ENCODE data around the gene TMPO.
A peak's percentile ranks its signal among the peaks of the same experiment; 100 is the strongest.
"Not testable (repeated sequence)": the region's sequence is repeated elsewhere in the genome, so short reads cannot be mapped to it uniquely, and the experiment has no call there.

TMPO gene

DNA sequence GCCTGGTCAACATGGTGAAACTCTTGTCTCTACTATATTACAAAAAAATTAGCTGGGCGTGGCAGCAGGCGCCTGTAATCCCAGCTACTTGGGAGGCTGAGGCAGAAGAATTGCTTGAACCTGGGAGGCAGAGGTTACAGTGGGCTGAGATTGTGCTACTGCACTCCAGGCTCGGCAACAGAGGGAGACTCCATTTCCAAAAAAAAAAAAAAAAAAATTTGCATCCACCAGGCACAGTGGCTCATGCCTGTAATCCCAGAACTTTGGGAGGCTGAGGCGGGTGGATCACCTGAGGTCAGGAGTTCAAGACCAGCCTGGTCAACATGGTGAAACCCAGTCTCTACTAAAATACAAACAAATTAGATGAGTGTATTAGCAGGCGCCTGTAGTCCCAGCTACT is 3.6 kb upstream of the TMPO start:
- not testable (repeated sequence) for DNase-seq

DNA sequence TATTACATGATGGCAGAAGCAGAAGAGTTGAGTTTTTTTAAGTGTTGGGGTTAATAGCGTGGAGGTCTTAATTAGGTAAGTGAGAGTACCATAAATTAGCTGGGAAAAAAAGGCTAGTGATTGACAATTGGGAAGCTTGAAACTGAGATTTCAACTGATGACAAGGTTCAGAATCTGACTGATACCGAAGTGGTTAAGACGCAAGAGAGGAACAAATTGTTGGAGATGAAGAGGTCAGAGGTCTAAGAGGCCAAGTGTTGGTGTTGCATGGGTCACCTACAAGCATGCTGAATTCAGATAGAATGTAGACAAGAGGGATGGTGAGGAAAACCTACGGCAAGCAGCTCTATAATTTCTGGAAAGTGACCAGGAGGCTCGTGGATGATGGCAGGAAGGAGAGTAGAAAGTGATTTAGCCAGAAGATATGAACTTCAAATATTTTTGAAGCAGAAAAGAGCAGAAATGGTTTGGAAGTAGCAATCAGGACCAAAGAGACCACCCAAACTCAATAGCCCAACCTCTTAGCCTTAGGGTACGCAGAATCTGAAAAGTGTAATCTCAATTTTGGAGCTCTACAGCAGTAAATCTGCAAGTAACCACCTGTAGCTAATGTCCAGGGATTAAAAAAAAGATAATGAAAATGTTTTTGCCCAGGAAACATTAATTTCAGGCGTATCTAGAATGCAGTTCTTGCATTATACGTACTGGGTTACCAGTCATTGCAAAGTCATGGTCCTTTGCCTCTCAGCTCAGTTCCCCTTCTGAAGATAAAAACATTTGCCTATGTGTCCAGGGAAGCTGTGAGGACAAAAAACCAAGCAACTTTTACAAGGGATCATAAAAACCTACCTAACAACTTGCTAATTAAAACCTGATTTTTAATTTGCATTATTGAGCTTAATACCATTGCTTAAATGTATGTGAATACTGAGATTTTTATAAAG is 1.7 kb upstream of the TMPO start:
- no peak for DNase-seq

DNA sequence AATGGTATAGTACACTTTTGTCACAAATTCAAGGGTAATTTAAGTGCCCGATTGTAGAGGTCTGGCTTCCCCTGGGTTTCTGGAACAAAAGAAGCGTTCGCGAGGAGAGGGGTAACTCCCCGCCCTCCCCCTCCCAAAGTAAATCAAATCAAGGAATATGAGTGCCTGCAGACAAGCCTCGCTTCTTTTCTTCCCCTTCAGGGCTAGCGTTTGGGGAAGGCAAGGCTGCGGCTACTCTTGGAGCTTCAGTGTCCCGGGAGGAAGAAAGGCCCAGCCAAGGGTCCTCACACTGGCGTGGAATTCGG is 456 bp upstream of the TMPO start:
- DNase-seq = no peak

DNA sequence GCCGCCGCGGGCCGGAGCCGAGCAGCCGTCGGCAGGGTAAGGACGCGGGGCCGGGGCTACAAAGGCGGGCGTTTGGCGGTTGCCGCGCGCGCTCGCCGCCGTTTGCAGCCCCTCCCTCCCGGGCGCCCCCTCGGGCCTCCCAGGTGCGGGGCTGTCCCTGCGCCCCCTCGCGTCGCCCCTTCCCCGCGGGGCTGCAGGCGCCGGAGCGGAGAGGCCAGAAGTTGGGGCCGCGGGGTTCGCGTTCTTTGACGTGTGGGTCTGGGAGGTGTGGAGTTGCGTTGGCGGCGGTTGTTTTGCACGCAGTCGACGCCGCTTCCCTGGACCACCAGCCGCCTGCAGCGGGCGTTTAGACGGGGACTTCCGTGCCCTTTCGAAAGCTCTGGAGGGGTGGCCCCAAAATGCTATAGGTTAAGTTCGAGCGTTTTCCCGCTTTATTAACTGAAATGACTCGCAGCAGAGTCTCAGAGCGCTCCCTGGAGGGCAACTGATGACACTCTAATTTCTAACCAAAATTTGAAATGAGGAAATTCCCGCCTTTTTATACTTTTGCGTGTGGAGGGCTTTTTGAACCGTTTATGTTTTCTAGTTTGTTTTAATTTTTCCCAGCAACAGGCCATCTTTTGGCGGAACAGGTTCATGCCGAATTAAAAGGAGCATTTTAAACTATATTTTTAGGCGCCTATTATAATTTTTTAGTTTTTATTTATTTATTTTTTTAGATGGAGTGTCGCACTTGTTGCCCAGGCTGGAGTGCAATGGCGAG is 902 bp downstream of the TMPO start:
- DNase-seq = peak; percentile 80

DNA sequence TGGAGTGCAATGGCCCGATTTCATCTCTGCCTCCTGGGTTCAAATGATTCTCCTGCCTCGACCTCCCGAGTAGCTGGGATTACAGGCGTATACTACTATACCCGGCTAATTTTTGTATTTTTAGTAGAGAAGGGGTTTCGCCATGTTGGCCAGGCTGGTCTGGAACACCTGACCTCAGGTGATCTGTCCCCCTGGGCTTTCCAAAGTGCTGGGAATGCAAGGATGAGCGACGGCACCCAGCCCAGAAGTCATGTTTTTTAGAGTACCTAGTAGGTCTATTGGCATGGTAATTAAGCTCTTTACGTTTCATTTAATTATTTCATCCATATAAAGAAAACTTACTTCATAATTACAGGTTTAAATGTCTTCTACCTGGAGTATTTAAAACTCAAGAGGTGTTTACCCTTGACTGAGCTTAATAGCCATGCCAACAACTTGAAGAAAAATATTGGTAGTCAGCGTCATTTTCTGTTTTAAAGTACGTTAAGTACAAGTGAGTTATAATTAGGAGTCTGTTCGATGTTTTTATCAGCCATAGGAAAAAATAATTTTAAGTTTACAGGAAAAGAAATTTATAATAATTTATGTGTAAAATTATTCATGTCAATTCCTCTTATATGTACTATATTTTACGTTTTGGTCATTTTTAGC is 4.0 kb downstream of the TMPO start:
- DNase-seq = no peak

DNA sequence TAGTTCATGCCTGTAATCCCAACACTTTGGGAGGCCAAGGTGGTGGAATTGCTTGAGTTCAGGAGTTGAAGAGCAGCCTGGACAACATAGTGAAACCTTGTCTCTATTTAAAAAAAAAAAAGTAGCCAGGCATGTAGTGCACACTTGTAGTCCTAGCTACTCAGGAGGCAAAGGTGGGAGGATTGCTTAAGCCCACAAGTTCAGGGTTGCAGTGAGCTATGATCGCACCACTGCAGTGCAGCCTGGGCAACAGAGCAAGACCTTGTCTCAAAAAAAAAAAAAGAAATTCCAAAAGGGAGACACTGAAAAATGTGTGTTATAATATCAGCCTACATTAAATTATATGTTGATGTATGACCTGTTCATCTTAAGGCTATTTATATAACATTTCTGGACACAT is 14.7 kb downstream of the TMPO start:
- no peak for DNase-seq

DNA sequence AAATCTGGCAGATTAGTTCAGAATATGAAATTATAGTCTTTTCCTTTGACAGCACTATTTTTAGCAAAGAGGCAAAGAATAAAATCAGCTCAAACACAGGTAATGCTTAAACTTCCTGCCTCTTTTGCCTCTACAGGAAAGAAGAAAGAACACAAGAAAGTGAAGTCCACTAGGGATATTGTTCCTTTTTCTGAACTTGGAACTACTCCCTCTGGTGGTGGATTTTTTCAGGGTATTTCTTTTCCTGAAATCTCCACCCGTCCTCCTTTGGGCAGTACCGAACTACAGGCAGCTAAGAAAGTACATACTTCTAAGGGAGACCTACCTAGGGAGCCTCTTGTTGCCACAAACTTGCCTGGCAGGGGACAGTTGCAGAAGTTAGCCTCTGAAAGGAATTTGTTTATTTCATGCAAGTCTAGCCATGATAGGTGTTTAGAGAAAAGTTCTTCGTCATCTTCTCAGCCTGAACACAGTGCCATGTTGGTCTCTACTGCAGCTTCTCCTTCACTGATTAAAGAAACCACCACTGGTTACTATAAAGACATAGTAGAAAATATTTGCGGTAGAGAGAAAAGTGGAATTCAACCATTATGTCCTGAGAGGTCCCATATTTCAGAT is 17.4 kb downstream of the TMPO start:
- peak; percentile 9 for DNase-seq

DNA sequence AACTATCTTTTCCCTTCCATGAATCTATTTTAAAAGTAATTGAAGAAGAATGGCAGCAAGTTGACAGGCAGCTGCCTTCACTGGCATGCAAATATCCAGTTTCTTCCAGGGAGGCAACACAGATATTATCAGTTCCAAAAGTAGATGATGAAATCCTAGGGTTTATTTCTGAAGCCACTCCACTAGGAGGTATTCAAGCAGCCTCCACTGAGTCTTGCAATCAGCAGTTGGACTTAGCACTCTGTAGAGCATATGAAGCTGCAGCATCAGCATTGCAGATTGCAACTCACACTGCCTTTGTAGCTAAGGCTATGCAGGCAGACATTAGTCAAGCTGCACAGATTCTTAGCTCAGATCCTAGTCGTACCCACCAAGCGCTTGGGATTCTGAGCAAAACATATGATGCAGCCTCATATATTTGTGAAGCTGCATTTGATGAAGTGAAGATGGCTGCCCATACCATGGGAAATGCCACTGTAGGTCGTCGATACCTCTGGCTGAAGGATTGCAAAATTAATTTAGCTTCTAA is 18.4 kb downstream of the TMPO start:
- no peak for DNase-seq

DNA sequence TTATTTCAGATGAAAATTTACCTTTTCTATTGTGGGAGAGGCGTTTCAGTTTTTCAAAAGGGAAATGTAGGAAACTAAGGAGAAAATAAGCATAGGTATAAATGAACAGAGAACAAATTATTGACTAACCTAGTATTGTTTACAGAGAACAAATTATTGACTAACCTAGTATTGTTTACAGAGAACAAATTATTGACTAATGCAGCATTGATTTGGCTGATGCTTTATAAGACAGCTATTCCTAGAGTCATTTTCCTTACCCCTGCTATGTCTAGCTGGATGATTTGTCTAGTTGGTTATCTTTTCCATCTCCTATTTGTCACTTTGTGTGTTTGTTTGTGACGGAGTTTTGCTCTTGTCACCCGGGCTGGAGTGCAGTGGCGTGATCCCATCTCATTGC is 22.6 kb downstream of the TMPO start:
- no peak for DNase-seq

DNA sequence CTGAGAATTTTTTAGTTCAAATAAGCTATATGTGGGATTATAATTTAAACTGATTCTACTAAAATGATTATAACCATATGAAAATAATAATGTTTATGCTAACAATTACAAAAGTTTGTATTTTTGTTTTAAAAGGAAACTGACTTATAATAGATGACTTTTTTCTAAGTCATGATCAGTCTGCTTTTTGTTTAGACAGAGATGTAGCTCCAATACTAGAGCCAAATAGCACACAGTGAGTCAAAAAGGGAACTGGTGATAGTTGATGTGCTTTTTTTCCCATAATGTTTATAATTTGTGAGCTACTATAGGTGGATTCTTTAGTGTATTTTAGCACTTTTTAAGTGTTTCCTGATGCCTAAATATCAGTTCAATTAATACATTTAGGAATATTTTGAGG is 28.3 kb downstream of the TMPO start:
- no peak for DNase-seq

DNA sequence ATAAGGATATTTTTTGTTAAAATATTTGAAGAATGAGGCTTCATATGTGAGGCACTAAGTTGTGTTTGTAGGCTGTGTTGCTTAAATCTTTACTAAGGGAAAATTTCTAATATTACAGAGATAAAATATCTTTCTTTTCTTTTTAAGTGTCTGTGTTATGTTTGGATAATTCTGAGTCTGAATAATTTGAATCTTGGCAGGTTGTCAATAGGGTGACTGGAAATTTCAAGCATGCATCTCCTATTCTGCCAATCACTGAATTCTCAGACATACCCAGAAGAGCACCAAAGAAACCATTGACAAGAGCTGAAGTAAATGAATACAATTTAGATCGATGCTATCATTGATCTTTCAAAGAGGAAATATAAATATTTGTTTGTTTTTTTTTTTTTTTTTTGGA is 29.4 kb downstream of the TMPO start:
- no peak for DNase-seq

DNA sequence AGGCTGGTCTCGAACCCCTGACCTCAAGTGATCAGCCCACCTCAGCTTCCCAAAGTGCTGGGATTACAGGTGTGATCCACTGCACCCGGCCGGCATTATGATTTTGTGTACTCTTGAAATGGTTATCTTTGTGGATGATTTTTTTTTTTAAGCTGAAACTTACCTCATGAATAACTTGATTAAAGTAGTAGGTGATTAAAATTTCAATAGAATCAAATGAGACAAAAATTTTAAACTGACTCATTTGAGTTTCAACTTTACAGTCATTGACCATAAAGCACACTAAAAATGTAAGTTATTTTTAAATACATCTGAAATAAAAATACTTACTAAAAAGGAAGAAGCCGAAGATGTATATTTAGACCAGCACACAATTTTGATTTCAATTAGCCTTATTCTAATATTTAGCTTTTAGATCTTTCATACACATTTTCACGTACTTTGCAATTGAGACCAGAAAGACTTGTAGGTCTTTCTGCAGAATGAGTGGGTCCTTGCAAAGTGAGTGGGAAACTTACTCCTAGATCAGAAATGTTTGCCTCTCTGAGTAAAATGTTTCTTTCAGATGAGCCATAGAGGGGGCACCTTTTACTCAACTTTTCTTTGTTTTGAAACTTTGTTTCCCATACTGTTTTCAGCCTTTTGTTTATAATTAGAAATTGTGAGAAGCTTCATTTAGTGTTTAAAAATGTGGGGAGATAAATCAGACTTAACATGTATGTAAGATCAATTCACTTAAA is 34.2 kb downstream of the TMPO start:
- no peak for DNase-seq

DNA sequence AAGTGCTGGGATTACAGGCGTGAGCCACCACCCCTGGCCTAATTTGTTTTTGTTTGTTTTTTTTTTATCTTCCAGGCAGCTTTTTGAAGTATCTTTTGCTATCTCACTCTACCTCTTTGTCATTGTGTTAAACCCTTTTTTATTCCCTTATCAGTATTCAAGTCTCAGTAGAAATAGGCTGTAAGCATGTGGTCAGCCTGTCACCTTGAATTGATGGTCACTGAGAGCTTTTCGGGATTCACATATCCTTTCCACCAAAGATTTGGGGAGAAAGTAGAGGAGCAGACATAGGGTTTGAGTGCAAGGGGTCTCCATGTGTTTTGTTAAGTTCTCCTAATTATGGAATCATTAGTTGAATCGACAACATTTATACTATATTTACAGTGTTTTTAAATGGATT is 36.4 kb downstream of the TMPO start:
- no peak for DNase-seq

DNA sequence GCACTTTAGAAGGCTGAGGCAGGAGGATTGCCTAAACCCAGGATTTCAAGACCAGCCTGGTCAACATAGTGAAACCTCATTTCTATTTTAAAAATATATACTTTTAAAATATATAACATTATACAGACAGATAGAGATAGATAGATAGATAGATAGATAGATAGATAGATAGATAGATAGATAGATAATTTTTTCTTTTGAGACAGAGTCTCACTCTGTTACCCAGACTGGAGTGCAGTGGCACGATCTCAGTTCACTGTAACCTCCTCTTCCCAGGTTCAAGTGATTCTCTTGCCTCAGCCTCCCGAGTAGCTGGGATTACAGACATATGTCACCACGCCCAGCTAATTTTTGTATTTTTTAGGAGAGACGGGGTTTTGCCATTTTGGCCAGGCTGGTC is 42.7 kb downstream of the TMPO start:
- DNase-seq = not testable (repeated sequence)

DNA sequence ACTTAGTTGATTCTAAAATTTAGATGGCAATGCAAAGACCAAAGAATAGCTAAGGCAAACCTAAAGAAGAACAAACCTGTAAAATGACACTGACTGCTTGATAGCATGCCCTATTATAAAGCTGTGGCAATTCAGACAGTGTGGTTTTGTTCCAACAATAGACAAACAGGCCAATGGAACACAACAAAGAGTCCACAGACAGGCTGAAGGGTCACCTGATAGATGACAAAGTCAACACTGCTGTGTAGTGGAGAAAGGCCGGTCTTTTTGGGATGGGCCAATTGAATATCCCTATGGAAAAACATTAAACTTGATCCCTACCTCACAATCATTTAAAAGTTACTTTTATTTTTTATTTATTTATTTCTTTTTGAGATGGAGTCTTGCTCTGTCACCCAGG is 44.3 kb downstream of the TMPO start:
- DNase-seq = no peak

DNA sequence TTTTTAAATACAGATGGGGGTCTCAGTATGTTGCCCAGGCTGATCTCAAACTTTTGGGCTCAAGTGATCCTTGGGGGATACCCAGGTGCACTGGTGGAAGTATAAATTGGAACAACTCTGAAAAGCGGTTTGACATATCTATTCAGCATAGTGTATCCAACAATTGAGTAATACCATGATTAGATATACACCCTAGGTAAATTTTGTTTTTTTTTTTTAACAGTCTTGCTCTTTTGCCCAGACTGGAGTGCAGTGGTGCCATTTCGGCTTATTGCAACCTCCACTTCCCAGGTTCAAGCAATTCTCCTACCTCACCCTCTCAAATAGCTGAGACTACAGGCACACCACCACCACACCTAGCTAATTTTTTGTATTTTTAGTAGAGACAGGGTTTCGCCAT is 46.5 kb downstream of the TMPO start:
- no peak for DNase-seq

DNA sequence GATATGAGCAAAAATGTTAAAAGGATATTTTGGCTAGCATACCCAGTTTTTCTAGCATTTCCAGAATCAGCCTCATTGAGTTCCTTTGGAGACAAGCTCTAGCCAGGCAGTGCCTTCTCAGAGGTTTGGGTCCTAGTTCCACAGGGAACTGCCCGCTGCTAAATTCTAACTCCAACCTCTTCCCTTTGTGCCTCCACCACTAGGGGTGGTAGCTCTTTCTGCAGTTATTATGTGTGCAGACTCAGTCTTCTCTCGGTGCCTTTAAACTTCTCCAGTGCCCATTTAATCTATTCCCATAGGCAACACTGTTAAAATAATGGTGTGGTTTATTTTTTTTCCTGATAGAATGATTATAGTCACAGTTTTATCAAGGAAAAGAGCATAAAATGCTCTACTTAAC is 56.6 kb downstream of the TMPO start:
- DNase-seq = no peak

DNA sequence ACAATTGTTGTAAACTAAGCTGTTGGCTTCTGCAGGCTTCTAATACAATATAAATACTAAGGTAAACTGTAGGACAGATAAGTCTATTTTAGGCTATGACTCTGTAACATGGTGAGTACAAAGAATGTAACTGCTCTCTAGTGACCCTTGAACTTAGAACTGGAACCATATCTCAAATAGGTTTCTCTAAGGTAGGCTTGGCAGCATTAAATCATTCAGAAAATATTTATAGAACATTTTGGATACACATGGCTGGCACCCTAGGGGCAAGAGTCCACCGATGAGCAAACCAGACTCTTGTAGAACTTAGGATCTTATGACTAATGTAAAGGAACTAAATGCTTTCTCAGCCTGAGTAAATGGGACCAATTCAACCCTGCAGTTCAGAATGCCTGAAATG is 58.7 kb downstream of the TMPO start:
- DNase-seq = no peak

DNA sequence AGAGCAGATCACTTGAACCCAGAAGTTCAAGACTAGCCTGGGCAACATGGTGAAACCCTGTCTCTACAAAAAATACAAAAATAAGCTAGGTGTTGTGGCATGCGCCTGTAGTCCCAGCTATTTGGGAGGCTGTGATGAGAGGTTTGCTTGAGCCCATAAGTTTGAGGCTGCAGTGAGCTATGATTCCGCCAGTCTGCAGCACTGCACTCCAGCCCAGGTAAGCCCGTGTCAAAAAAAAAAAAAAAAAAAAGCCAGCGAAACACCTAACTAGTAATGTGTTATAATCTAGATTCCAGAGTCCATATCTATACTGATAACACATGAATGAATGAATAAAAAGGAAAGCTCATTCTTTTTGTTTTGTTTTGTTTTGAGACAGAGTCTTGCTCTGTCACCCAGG is 59.6 kb downstream of the TMPO start:
- no peak for DNase-seq

DNA sequence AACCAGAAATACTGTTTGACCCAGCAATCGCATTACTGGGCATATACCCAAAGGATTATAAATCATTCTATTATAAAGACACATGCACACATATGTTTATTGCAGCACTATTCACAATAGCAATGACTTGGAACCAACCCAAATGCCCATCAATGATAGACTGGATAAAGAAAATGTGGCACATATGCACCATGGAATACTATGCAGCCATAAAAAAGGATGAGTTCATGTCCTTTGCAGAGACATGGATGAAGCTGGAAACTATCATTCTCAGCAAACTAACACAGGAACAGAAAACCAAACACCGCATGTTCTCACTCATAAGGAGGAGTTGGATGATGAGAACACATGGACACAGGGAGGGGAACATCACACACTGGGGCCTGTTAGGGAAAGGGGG is 61.4 kb downstream of the TMPO start:
- DNase-seq = not testable (repeated sequence)

DNA sequence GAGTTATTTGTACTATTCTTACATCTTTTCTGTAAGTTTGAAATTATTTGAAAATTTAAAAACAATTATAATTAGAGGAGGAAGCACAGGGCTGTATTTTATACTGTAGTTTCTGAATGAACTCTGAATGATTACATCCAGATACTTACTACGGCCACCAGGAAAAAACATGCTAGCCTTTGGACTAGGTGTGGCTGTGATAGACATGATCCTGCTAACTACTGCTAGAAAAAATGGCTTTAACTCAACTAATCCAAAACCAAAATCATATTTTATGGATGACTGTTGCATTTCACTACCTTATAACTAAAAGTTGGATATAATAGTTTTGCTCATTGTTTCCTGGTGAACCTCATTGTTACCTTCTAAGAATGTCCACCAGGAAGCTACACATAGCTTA is 63.0 kb downstream of the TMPO start:
- DNase-seq = no peak

DNA sequence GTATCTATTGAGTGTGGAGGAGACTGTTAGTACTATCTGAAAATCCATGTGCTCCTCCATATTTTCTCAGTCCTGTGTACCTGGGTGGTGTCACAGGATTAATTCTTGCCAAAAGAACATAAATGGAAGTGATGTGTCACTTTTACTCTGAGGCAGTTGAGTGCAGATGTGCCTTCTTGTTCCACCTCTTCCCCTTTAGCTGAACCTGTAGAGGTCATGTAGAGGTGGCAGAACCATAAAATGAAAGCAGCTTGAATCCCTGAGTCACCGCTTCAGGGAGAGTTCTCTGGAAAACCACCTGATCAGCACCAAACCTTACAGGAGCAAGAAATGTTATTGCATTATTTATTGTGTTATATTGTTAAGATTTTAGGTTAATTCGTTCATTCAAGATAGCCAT is 63.4 kb downstream of the TMPO start:
- no peak for DNase-seq

Measured in effector CD4-positive, alpha-beta T cell (primary cell).